Liver (tissue), 9 donors: Measurements from ENCODE around the gene FUCA2. TPM values are rescaled to one million over a fixed set of nuclear protein-coding genes. Genes with fewer than 3 reads are reported as not detected.

Source experiments
- DNase-seq: peaks from one replicate; pipeline ENCODE4 v3.0.0-alpha.2; 2017; ENCODE audit warnings: low spot score
- H3K27ac ChIP-seq, 2 donors: one replicate each; pipeline ENCODE4 v1.7.0; 2013; ENCODE audit warnings: inconsistent platforms in 2 of 2, low read length in 2 of 2, control low read depth in 1 of 2, low read depth in 1 of 2, mild to moderate bottlenecking in 1 of 2
- H3K27me3 ChIP-seq, 4 donors: one replicate each; pipeline versions ENCODE4 v1.6.1 to v1.7.0; 2013; ENCODE audit warnings: low read length in 3 of 4, inconsistent platforms in 1 of 4, mild to moderate bottlenecking in 1 of 4, moderate library complexity in 1 of 4; ENCODE audit not compliant: control insufficient read depth in 4 of 4, insufficient read depth in 4 of 4
- H3K36me3 ChIP-seq, 4 donors: one replicate each; pipeline versions ENCODE4 v1.6.1 to v1.7.0; 2013; ENCODE audit warnings: low read length in 3 of 4, mild to moderate bottlenecking in 3 of 4, low read depth in 1 of 4, moderate library complexity in 1 of 4; ENCODE audit not compliant: control insufficient read depth in 4 of 4, insufficient read depth in 3 of 4
- H3K4me1 ChIP-seq, 4 donors: one replicate each; pipeline versions ENCODE4 v1.6.1 to v1.7.0; 2013; ENCODE audit warnings: low read length in 3 of 4, mild to moderate bottlenecking in 3 of 4, moderate library complexity in 1 of 4; ENCODE audit not compliant: control insufficient read depth in 4 of 4, insufficient read depth in 4 of 4
- H3K4me3 ChIP-seq, 3 donors: one replicate each; pipeline versions ENCODE4 v1.6.1 to v1.7.0; 2013; ENCODE audit warnings: low read length in 3 of 3, control low read depth in 1 of 3, low read depth in 1 of 3, mild to moderate bottlenecking in 1 of 3
- H3K9ac ChIP-seq, 2 donors: one replicate each; pipeline ENCODE4 v1.7.0; 2013; ENCODE audit warnings: low read length in 2 of 2, mild to moderate bottlenecking in 2 of 2, moderate library complexity in 2 of 2, control low read depth in 1 of 2, low read depth in 1 of 2
- H3K9me3 ChIP-seq, 4 donors: one replicate each; pipeline versions ENCODE4 v1.6.1 to v1.7.0; 2013; ENCODE audit warnings: low read length in 3 of 4; ENCODE audit not compliant: control insufficient read depth in 4 of 4
- ATF3 ChIP-seq: IDR thresholded peaks from 2 replicates; pipeline ENCODE4 v1.6.1; 2016; ENCODE audit warnings: antibody characterized with exemption
- CTCF ChIP-seq: fragments of 150-350 bp; IDR thresholded peaks from 2 replicates; pipeline ENCODE4 v1.5.1; 2017; ENCODE audit warnings: improper control_type of control experiment, low read depth, low read length; ENCODE audit not compliant: missing input control
- EGR1 ChIP-seq, 2 donors: IDR thresholded peaks; 2 replicates each; pipeline ENCODE4 v1.6.1; 2016 to 2018; ENCODE audit warnings: antibody characterized with exemption in 2 of 2, low read depth in 2 of 2
- FOXA1 ChIP-seq: IDR thresholded peaks from 2 replicates; pipeline ENCODE4 v1.6.1; 2016; ENCODE audit warnings: antibody characterized with exemption
- GABPA ChIP-seq, 2 donors: IDR thresholded peaks in 1 of 2; conservative IDR thresholded peaks in 1 of 2; 2 replicates each; pipeline ENCODE4 v1.6.1; 2016; ENCODE audit warnings: antibody characterized with exemption in 2 of 2, mild to moderate bottlenecking in 1 of 2, moderate library complexity in 1 of 2
- HNF4A ChIP-seq, 2 donors: conservative IDR thresholded peaks; 2 replicates each; pipeline ENCODE4 v1.6.1; 2016; ENCODE audit warnings: antibody characterized with exemption in 2 of 2, mild to moderate bottlenecking in 2 of 2
- HNF4G ChIP-seq: IDR thresholded peaks from 2 replicates; pipeline ENCODE4 v1.6.1; 2016; ENCODE audit warnings: antibody characterized with exemption
- JUND ChIP-seq, 2 donors: IDR thresholded peaks; 2 replicates each; pipeline ENCODE4 v1.6.1; 2016; ENCODE audit warnings: antibody characterized with exemption in 2 of 2
- NR2F2 ChIP-seq: IDR thresholded peaks from 2 replicates; pipeline ENCODE4 v1.6.1; 2016; ENCODE audit warnings: antibody characterized with exemption
- RAD21 ChIP-seq, 2 donors: IDR thresholded peaks; 2 replicates each; pipeline ENCODE4 v1.6.1; 2016; ENCODE audit warnings: antibody characterized with exemption in 2 of 2, mild to moderate bottlenecking in 2 of 2
- REST ChIP-seq: IDR thresholded peaks from 2 replicates; pipeline ENCODE4 v1.6.1; 2016; ENCODE audit warnings: antibody characterized with exemption, mild to moderate bottlenecking
- RXRA ChIP-seq, 2 donors: IDR thresholded peaks; 2 replicates each; pipeline ENCODE4 v1.6.1; 2017 to 2018; ENCODE audit warnings: antibody characterized with exemption in 2 of 2, mild to moderate bottlenecking in 1 of 2
- SP1 ChIP-seq: IDR thresholded peaks from 2 replicates; pipeline ENCODE4 v1.6.1; 2018; ENCODE audit warnings: antibody characterized with exemption, mild to moderate bottlenecking
- TAF1 ChIP-seq: conservative IDR thresholded peaks from 2 replicates; pipeline ENCODE4 v1.6.1; 2016; ENCODE audit warnings: antibody characterized with exemption, mild to moderate bottlenecking
- WGBS: extraction: QIAGEN DNeasy Blood & Tissue Kit; methylation state at CpG from one replicate; pipeline ENCODE4 v1.1.7; 2013; 5-methylcytosine and 5-hydroxymethylcytosine counted together
- polyA plus RNA-seq, 2 donors: library from polyadenylated mRNA; stranded (reverse) in 1 of 2; unstranded in 1 of 2; fragments of 200-250 nt in 1 of 2; fragments of >200 nt in 1 of 2; fragmentation: Nextera tagmentation in 1 of 2; extraction: Ambion mirVana in 1 of 2; gene quantifications; one replicate each; pipeline versions ENCODE4 v1.2.1 to v1.2.3, GENCODE V29; 2013 to 2015
- total RNA-seq, 2 donors: library from RNA; depleted of rRNA; stranded (reverse); fragments of >200 nt; gene quantifications; one replicate each; pipeline ENCODE4 v1.2.3, GENCODE V29; 2014
- TF ChIP-seq, protein P1 (sequence below): IDR thresholded peaks from 2 replicates; pipeline ENCODE4 v1.6.1; 2016; ENCODE audit warnings: antibody characterized with exemption
- TF ChIP-seq, protein P2 (sequence below): IDR thresholded peaks from 2 replicates; pipeline ENCODE4 v1.6.1; 2016; ENCODE audit warnings: antibody characterized with exemption
- donor health status: healthy.
- donor health status: healthy.
- donor health status: healthy.
- donor health status: healthy.
- donor health status: healthy.

The FUCA2 gene
- total and polyA plus RNA-seq, 4 donors, result 22.4 to 44.5 (median 35.1) TPM

GRCh38 chr6:143545976-143546547, 34.5 kb upstream of the FUCA2 start:
- Histone ChIP-seq H3K9ac (no peak overlapping the region), H3K4me3 (no peak overlapping the region), H3K27ac (no peak overlapping the region), H3K9me3 (no peaks in the 10 kb centered on the region), H3K4me1 (no peaks in the 10 kb centered on the region), H3K27me3 (no peaks in the 10 kb centered on the region), H3K36me3 (no peaks in the 10 kb centered on the region)
- 63% methylated on average over 3 of the region's 3 CpGs for WGBS
- TF ChIP-seq ATF3, result no peak
- TF ChIP-seq, protein P1, sequence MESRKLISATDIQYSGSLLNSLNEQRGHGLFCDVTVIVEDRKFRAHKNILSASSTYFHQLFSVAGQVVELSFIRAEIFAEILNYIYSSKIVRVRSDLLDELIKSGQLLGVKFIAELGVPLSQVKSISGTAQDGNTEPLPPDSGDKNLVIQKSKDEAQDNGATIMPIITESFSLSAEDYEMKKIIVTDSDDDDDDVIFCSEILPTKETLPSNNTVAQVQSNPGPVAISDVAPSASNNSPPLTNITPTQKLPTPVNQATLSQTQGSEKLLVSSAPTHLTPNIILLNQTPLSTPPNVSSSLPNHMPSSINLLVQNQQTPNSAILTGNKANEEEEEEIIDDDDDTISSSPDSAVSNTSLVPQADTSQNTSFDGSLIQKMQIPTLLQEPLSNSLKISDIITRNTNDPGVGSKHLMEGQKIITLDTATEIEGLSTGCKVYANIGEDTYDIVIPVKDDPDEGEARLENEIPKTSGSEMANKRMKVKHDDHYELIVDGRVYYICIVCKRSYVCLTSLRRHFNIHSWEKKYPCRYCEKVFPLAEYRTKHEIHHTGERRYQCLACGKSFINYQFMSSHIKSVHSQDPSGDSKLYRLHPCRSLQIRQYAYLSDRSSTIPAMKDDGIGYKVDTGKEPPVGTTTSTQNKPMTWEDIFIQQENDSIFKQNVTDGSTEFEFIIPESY, result no peak
- no peak for TF ChIP-seq SP1
- TF ChIP-seq REST, result no peak
- TF ChIP-seq HNF4G, result no peak
- TF ChIP-seq RXRA (IDR thresholded peaks at IDR 0.05), result no peak
- TF ChIP-seq EGR1 (IDR thresholded peaks at IDR 0.05; ENCODE audit: low read depth in 2 of 2), result no peak
- no peak for TF ChIP-seq GABPA (IDR thresholded peaks at IDR 0.05 in 1 of 2, conservative IDR thresholded peaks at IDR 0.05 in 1 of 2)
- no peak for TF ChIP-seq CTCF
- no peak for TF ChIP-seq RAD21 (IDR thresholded peaks at IDR 0.05)
- no peak for TF ChIP-seq JUND (IDR thresholded peaks at IDR 0.05)
- TF ChIP-seq FOXA1, result no peak
- TF ChIP-seq TAF1, result no peak
- TF ChIP-seq NR2F2, result no peak
- TF ChIP-seq, protein P2, sequence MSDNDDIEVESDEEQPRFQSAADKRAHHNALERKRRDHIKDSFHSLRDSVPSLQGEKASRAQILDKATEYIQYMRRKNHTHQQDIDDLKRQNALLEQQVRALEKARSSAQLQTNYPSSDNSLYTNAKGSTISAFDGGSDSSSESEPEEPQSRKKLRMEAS, result no peak
- no peak for DNase-seq

- Histone ChIP-seq H3K4me1 (no peaks in the 10 kb centered on the region), H3K9me3 (no peaks in the 10 kb centered on the region), H3K4me3 (no peak overlapping the region), H3K36me3 (no peaks in the 10 kb centered on the region), H3K9ac (no peak overlapping the region), H3K27ac (no peak overlapping the region), H3K27me3 (no peaks in the 10 kb centered on the region)
- no peak for DNase-seq
- TF ChIP-seq, protein P1, result no peak
- TF ChIP-seq HNF4A (conservative IDR thresholded peaks at IDR 0.05), result no peak
- no peak for TF ChIP-seq TAF1
- no peak for TF ChIP-seq ATF3
- no peak for TF ChIP-seq REST
- no peak for TF ChIP-seq RXRA (IDR thresholded peaks at IDR 0.05)
- WGBS, result 75% methylated on average over 2 of the region's 2 CpGs
Observed at GRCh38 chr6:143545165-143545564, 33.6 kb upstream of the FUCA2 start.
